Heart left ventricle (tissue), 16 donors: ENCODE measurements around the gene ARHGAP23. TPM values are rescaled to one million over a fixed set of nuclear protein-coding genes. Genes with fewer than 3 reads are reported as not detected.
A peak's percentile ranks its signal among the peaks of the same experiment; 100 is the strongest.

Experiments used
- ATAC-seq, 4 donors: fragments of 200-7000 bp; cut with Tn5 transposase; one replicate each; pipeline ENCODE4 v1.9.1; 2020 to 2022; ENCODE audit warnings: moderate library complexity in 4 of 4, mild to moderate bottlenecking in 3 of 4, moderate number of reproducible peaks in 1 of 4
- DNase-seq, 5 donors: peaks; one replicate each; pipeline ENCODE4 v3.0.0-alpha.2; 2020
- H3K27ac ChIP-seq, 12 donors: fragments of 200-600 bp; sonication (generic) in 4 of 12; one replicate each; pipeline versions ENCODE4 v1.5.0 to v1.8.0; 2016 to 2022; ENCODE audit warnings: mild to moderate bottlenecking in 2 of 12
- H3K27me3 ChIP-seq, 9 donors: fragments of 200-600 bp; sonication (generic) in 2 of 9; one replicate each; pipeline versions ENCODE4 v1.5.1 to v1.8.0; 2016 to 2022; ENCODE audit warnings: mild to moderate bottlenecking in 3 of 9
- H3K36me3 ChIP-seq, 9 donors: fragments of 200-600 bp; sonication (generic) in 2 of 9; one replicate each; pipeline versions ENCODE4 v1.5.0 to v1.8.0; 2018 to 2022; ENCODE audit warnings: mild to moderate bottlenecking in 2 of 9
- H3K4me1 ChIP-seq, 12 donors: fragments of 200-600 bp; sonication (generic) in 4 of 12; one replicate each; pipeline versions ENCODE4 v1.5.0 to v1.8.0; 2016 to 2022; ENCODE audit warnings: mild to moderate bottlenecking in 3 of 12
- H3K4me3 ChIP-seq, 12 donors: fragments of 200-600 bp; sonication (generic) in 4 of 12; one replicate each; pipeline versions ENCODE4 v1.5.0 to v1.8.0; 2017 to 2022; ENCODE audit warnings: mild to moderate bottlenecking in 9 of 12, moderate library complexity in 4 of 12
- H3K9me3 ChIP-seq, 12 donors: fragments of 200-600 bp; sonication (generic) in 4 of 12; one replicate each; pipeline versions ENCODE4 v1.5.0 to v1.8.0; 2016 to 2022; ENCODE audit warnings: mild to moderate bottlenecking in 1 of 12
- CTCF ChIP-seq, 12 donors: fragments of 200-600 bp; sonication (generic) in 4 of 12; IDR thresholded peaks; one replicate each; pipeline versions ENCODE4 v1.5.0 to v1.8.0; 2018 to 2022; ENCODE audit warnings: antibody characterized with exemption in 12 of 12, mild to moderate bottlenecking in 5 of 12
- POLR2A ChIP-seq, 2 donors: fragments of 450-650 bp; IDR thresholded peaks; one replicate each; pipeline ENCODE4 v1.6.1; 2017; ENCODE audit warnings: antibody characterized with exemption in 2 of 2, mild to moderate bottlenecking in 2 of 2, moderate library complexity in 2 of 2
- WGBS, 4 donors: extraction: QIAGEN DNeasy Blood & Tissue Kit in 2 of 4; methylation state at CpG; one replicate each; pipeline versions ENCODE4 v1.1.5 to v1.1.7; 2013 to 2018; 5-methylcytosine and 5-hydroxymethylcytosine counted together
- intact Hi-C, 10 donors: fragments of 100-400 bp; cut with DNase I; formaldehyde crosslinking; loops; one replicate each; pipeline versions ENCODE4 v1.11.1 to v1.14.2; 2022
- polyA plus RNA-seq, 2 donors: library from polyadenylated mRNA; stranded (reverse); fragments of 200-250 nt; gene quantifications; one replicate each; pipeline ENCODE4 v1.2.3, GENCODE V29; 2013
- total RNA-seq, 9 donors: library from RNA; depleted of rRNA in 2 of 9; stranded (reverse); fragments of >200 nt in 2 of 9; fragmentation: NEBNext Ultra II Directional in 3 of 9; extraction: Animal tissue kit (Norgen Biotek cat#: 25700) in 3 of 9; gene quantifications; one replicate each; pipeline versions ENCODE4 v1.1.0 to v1.2.4, GENCODE V29; 2016 to 2023
- donor health status: ischemic (EF 13 %, LVEDD 7.1; RV severe dilation, severe dysfunction).
- donor health status: healthy with polysubstance abuse.
- donor health status: DM: no; HTN: yes; CAD: no.
- donor health status: DM: no; HTN: no; CAD: no.
- donor health status: ischemic (EF 25% LVEDD 6.9; RV normal size, moderate dysfunction).
- donor health status: ischemic (EF 25% LVEDD 5.7; RV mildly dilated, moderate dysfunction).
- donor health status: healthy.
- donor health status: DM: yes; HTN: yes; CAD: no.
- donor health status: ischemic (EF 35%, LVEDD 5.7; RV mildly dilated, moderate dysfunction).
- donor health status: nonischemic (EF 11% LVEDD 7.7; RV severe dilation, severe dysfunction).
- donor health status: DM: yes; HTN: yes; CAD: no.
- donor health status: PGD.
- donor health status: ischemic (EF 29% LVEDD 5.4; RV normal size, mild dysfunction).
- donor health status: nonischemic (EF 23%, LVEDD 6.1; RV moderate dilation, normal function).

ARHGAP23 gene
- total and polyA plus RNA-seq, 11 donors, result 28.0 to 73.1 (median 66.3) TPM

- TF ChIP-seq POLR2A (IDR thresholded peaks at IDR 0.05), result no peak
- 76 to 85% (median 80%) methylated on average over 11 of the region's 11 CpGs for WGBS, 4 donors
- H3K4me3 ChIP-seq, result no peak overlapping the region
- ATAC-seq, result no peak
- H3K9me3 ChIP-seq, result no peaks in the 10 kb centered on the region
- H3K27me3 ChIP-seq, result peaks cover 0 to 37% (median 0%) of the 10 kb centered on the region in 9 donors
- intact Hi-C loops, result loop anchor here in 1 of 10 donors (10.0 kb wide), 1 partner anchor 54 kb away; no protein-coding TSS in a partner anchor
- H3K36me3 ChIP-seq, result no peaks in the 10 kb centered on the region
- peak in 1 of 5 donors; percentile 4 for DNase-seq
- H3K27ac ChIP-seq, result no peak overlapping the region
- no peaks in the 10 kb centered on the region for H3K4me1 ChIP-seq
Measured at GRCh38 chr17:38541281-38541680, 113.0 kb downstream of the ARHGAP23 start.

GRCh38 chr17:38542286-38542685, 114.0 kb downstream of the ARHGAP23 start:
- Histone ChIP-seq H3K9me3 (no peaks in the 10 kb centered on the region), H3K4me3 (no peak overlapping the region), H3K4me1 (no peaks in the 10 kb centered on the region), H3K27me3 (peaks cover 0 to 37% (median 0%) of the 10 kb centered on the region in 9 donors), H3K27ac (no peak overlapping the region), H3K36me3 (no peaks in the 10 kb centered on the region)
- DNase-seq (peak in 1 of 5 donors; percentile 2), ATAC-seq (no peak)
- intact Hi-C loops, result loop anchor here in 1 of 10 donors (10.0 kb wide), 1 partner anchor 53 kb away; no protein-coding TSS in a partner anchor
- TF ChIP-seq CTCF (IDR thresholded peaks at IDR 0.05) (no peak), POLR2A (IDR thresholded peaks at IDR 0.05) (no peak)
- WGBS, 4 donors, result 67 to 73% (median 69%) methylated on average over 5 to 8 of the region's 8 CpGs

- Histone ChIP-seq H3K9me3 (no peaks in the 10 kb centered on the region), H3K4me3 (no peak overlapping the region), H3K27ac (no peak overlapping the region), H3K36me3 (no peaks in the 10 kb centered on the region), H3K4me1 (no peaks in the 10 kb centered on the region), H3K27me3 (peaks cover 0 to 37% (median 0%) of the 10 kb centered on the region in 9 donors)
- ATAC-seq (no peak), DNase-seq (peak in 1 of 5 donors; percentile 10)
- intact Hi-C loops, result loop anchor here in 1 of 10 donors (10.0 kb wide), 1 partner anchor 51 kb away; no protein-coding TSS in a partner anchor
- WGBS, 4 donors, result 74 to 78% (median 76%) methylated on average over 17 to 20 of the region's 20 CpGs
- TF ChIP-seq CTCF (IDR thresholded peaks at IDR 0.05) (no peak), POLR2A (IDR thresholded peaks at IDR 0.05) (no peak)
Measured at GRCh38 chr17:38543403-38544174, 115.3 kb downstream of the ARHGAP23 start.

DNA sequence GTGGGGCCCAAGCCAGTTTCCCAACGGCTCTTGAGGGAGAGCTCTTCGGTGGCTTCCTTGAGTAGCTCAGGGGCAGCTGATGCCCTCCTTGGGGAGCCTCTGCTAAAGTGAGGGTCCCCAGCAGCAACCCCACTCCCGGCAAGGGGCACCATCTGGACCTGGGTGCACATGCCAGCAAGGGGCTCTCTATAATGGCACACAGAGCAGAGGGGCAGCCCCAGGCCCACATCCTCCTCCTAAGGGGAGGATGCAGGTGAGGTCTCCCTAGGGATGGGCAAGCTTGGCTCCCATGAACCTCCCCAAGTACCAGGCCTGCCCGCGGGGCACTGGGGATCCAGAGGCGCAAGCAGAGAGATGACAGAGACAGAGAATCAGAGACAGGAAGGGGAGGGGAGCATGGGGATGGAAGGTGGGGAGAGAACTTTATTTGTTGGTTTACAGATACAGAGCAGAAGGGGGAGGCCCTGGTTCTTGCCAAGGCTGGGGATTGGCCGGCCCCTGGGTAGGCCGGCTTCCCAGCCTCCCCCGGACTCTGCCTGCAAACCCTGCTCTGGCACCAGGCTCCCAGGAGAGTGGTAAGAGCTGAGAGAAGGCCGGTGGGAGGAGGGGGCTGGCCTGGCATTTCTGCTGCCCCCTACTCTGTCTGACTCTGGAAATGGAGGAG, 116.0 kb downstream of the ARHGAP23 start:
- Histone ChIP-seq H3K27ac (no peak overlapping the region), H3K36me3 (no peaks in the 10 kb centered on the region), H3K9me3 (no peaks in the 10 kb centered on the region), H3K4me3 (no peak overlapping the region), H3K27me3 (peaks cover 0 to 33% (median 0%) of the 10 kb centered on the region in 9 donors), H3K4me1 (no peaks in the 10 kb centered on the region)
- ATAC-seq, result no peak
- intact Hi-C loops, result loop anchor here in 1 of 10 donors (10.0 kb wide), 1 partner anchor 50 kb away; no protein-coding TSS in a partner anchor
- TF ChIP-seq CTCF (IDR thresholded peaks at IDR 0.05), result no peak
- 66 to 81% (median 72%) methylated on average over 8 to 10 of the region's 10 CpGs for WGBS, 4 donors
- peak in 1 of 5 donors; percentile 16 for DNase-seq
